Nephron (organoid): Measurements from ENCODE around the gene HPN.
A peak's percentile ranks its signal among the peaks of the same experiment; 100 is the strongest.

Source experiments
- H3K27ac Mint-ChIP-seq, 3 experiments: 2 replicates each; pipeline ENCODE4 v1.8.0; 2020; ENCODE audit warnings: mixed read lengths in 3 of 3, mild to moderate bottlenecking in 2 of 3, moderate library complexity in 1 of 3
- H3K27me3 Mint-ChIP-seq: 2 replicates; pipeline ENCODE4 v1.8.0; 2021; ENCODE audit warnings: low read depth, mild to moderate bottlenecking, moderate library complexity, mixed read lengths
- H3K36me3 Mint-ChIP-seq: 2 replicates; pipeline ENCODE4 v1.8.0; 2020; ENCODE audit warnings: low read depth, mixed read lengths
- H3K4me1 Mint-ChIP-seq: 2 replicates; pipeline ENCODE4 v1.8.0; 2020; ENCODE audit warnings: mixed read lengths
- H3K4me3 Mint-ChIP-seq, 3 experiments: 2 replicates each; pipeline ENCODE4 v1.8.0; 2020; ENCODE audit warnings: mild to moderate bottlenecking in 3 of 3, mixed read lengths in 3 of 3, moderate library complexity in 2 of 3
- H3K9me3 Mint-ChIP-seq: 2 replicates; pipeline ENCODE4 v1.8.0; 2020; ENCODE audit warnings: mixed read lengths
- CTCF ChIP-seq, 3 experiments: fragments of 200-600 bp; sonication (generic); IDR thresholded peaks; one replicate each; pipeline ENCODE4 v1.5.0; 2021; ENCODE audit warnings: antibody characterized with exemption in 3 of 3; ENCODE audit not compliant: unreplicated experiment in 3 of 3

The HPN gene

DNA sequence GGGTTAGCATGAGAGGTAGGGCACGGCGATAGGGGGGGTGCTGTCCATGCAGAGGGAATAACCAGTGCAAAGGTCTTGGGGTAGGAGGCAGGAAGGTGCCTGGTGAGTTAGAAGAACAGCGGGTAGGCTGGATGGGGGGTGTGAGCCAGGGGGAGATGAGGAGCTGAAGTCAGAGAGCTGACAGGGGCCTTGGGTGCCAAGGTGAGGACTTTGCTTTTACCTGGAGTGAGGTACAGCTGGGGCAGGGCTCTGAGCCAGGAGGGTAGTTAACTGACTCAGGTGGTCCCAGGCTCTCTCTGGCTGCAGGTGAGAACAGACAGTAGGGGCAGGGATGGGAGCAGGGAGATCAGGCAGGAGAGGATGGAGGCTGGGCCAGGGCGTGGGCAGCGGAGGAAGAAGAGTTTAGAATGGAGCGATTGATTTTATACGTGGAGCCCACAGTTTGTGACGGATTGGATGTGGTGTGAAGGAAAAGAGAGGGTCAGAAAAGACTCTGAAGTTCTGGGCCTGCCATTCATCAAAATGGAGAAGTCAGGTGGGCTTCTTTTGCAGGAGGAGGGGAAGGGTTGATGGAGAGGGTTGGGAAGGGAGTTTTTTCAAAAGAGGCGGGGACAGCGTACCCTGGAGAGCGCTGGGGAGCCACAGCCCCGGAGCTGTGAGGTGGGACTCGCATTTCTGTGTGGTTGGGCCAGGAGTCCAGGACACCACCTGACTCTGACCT lies 42.6 kb upstream of the HPN start:
- Mint-ChIP-seq H3K4me3 (peak overlapping the region; percentile 94 to 96 (median 94)), H3K27ac (peak overlapping the region; percentile 98 to 100 (median 99)), H3K4me1 (peaks cover 45% of the 10 kb centered on the region), H3K9me3 (peaks cover 2% of the 10 kb centered on the region), H3K36me3 (no peaks in the 10 kb centered on the region), H3K27me3 (no peaks in the 10 kb centered on the region)
- TF ChIP-seq CTCF (IDR thresholded peaks at IDR 0.05; ENCODE audit: unreplicated experiment in 3 of 3) = no peak

GRCh38 chr19:34999498-35000337 lies 41.8 kb upstream of the HPN start, which contains the start of gene GRAMD1A:
TSS of gene GRAMD1A (plus strand) at chr19:35000323. CDS start at chr19:35000479, 156 bp downstream.
- peaks cover 3% of the 10 kb centered on the region for H3K36me3 Mint-ChIP-seq
- peaks cover 51% of the 10 kb centered on the region for H3K4me1 Mint-ChIP-seq
- peak within 1 kb of the TSS; percentile 97 to 99 (median 98) for H3K4me3 Mint-ChIP-seq
- no peaks in the 10 kb centered on the region for H3K27me3 Mint-ChIP-seq
- no peaks in the 10 kb centered on the region for H3K9me3 Mint-ChIP-seq
- H3K27ac Mint-ChIP-seq = peak within 1 kb of the TSS; percentile 98 to 100 (median 99)
- TF ChIP-seq CTCF (IDR thresholded peaks at IDR 0.05; ENCODE audit: unreplicated experiment in 3 of 3) = no peak

GRCh38 chr19:35000338-35000646 lies 41.2 kb upstream of the HPN start:
- Mint-ChIP-seq H3K36me3 (peaks cover 3% of the 10 kb centered on the region), H3K27ac (peak overlapping the region; percentile 98 to 100 (median 99)), H3K9me3 (no peaks in the 10 kb centered on the region), H3K27me3 (no peaks in the 10 kb centered on the region), H3K4me3 (no peak overlapping the region), H3K4me1 (peaks cover 51% of the 10 kb centered on the region)
- no peak for TF ChIP-seq CTCF (IDR thresholded peaks at IDR 0.05; ENCODE audit: unreplicated experiment in 3 of 3)

GRCh38 chr19:35000647-35001501 lies 40.6 kb upstream of the HPN start:
- peak overlapping the region; percentile 95 to 97 (median 97) for H3K27ac Mint-ChIP-seq
- H3K36me3 Mint-ChIP-seq = peaks cover 6% of the 10 kb centered on the region
- H3K4me3 Mint-ChIP-seq = peak overlapping the region; percentile 97 to 99 (median 98)
- no peaks in the 10 kb centered on the region for H3K9me3 Mint-ChIP-seq
- H3K4me1 Mint-ChIP-seq = peaks cover 51% of the 10 kb centered on the region
- TF ChIP-seq CTCF (IDR thresholded peaks at IDR 0.05; ENCODE audit: unreplicated experiment in 3 of 3) = no peak
- no peaks in the 10 kb centered on the region for H3K27me3 Mint-ChIP-seq

DNA sequence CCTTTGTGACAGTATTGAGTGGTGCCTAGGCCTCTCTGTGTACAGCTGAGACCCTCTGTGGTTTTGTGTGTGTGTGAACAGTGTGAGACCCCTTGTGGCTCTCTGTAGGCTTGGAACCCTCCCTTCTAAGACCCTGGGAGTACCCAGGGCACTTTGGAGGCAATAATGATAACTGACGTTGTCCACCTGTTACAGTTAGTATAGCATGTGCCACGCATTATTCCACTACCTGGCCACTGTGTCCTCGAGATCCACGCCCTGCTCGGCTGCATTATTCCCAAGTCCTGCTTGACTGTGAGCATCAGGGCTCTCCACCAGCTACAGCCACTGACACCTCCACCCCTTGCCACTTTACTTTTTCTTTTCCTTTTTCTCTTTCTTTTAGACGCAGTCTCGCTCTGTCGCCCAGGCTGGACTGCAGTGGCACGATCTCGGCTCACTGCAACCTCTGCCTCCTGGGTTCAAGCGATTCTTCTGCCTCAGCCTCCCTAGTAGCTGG lies 39.4 kb upstream of the HPN start:
- Mint-ChIP-seq H3K27ac (peak overlapping the region; percentile 93 to 97 (median 95)), H3K36me3 (peaks cover 14% of the 10 kb centered on the region), H3K4me1 (peaks cover 49% of the 10 kb centered on the region), H3K27me3 (no peaks in the 10 kb centered on the region), H3K4me3 (peak overlapping the region; percentile 97 to 99 (median 98)), H3K9me3 (no peaks in the 10 kb centered on the region)
- no peak for TF ChIP-seq CTCF (IDR thresholded peaks at IDR 0.05; ENCODE audit: unreplicated experiment in 3 of 3)
